Right atrium auricular region (tissue), 2 donors: ENCODE results near the gene PDE4D. TPM values are rescaled to one million over a fixed set of nuclear protein-coding genes. Genes with fewer than 3 reads are reported as not detected.

Experiments used
- DNase-seq: peaks from one replicate; pipeline ENCODE4 v3.0.0-alpha.2; 2019; ENCODE audit warnings: low spot score
- H3K27ac ChIP-seq, 2 donors: fragments of 200-600 bp; sonication (generic); 1 replicate in 1 of 2; 2 replicates in 1 of 2; pipeline ENCODE4 v1.5.1; 2016 to 2019
- H3K27me3 ChIP-seq, 2 donors: fragments of 200-600 bp; sonication (generic); one replicate each; pipeline versions ENCODE4 v1.5.1 to v1.6.0; 2017 to 2019
- H3K36me3 ChIP-seq: fragments of 200-600 bp; sonication (generic); one replicate; pipeline ENCODE4 v1.5.1; 2016
- H3K4me1 ChIP-seq, 2 donors: fragments of 200-600 bp; sonication (generic); one replicate each; pipeline versions ENCODE4 v1.5.1 to v1.6.0; 2017 to 2019
- H3K4me3 ChIP-seq, 2 donors: fragments of 200-600 bp; sonication (generic); 1 replicate in 1 of 2; 2 replicates in 1 of 2; pipeline ENCODE4 v1.5.1; 2017 to 2019; ENCODE audit warnings: mild to moderate bottlenecking in 1 of 2, moderate library complexity in 1 of 2
- H3K9me3 ChIP-seq, 2 donors: fragments of 200-600 bp; sonication (generic); one replicate each; pipeline ENCODE4 v1.5.1; 2019
- CTCF ChIP-seq, 2 donors: fragments of 200-600 bp; sonication (generic); IDR thresholded peaks; one replicate each; pipeline ENCODE4 v1.5.1; 2019; ENCODE audit warnings: antibody characterized with exemption in 2 of 2
- total RNA-seq, 2 donors: library from RNA; depleted of rRNA; stranded (reverse); fragments of >200 nt; gene quantifications; one replicate each; pipeline ENCODE4 v1.1.0, GENCODE V29; 2016

Gene PDE4D
- total RNA-seq, 2 donors from 2014 or later, result 43.3 to 44.0 TPM

DNA sequence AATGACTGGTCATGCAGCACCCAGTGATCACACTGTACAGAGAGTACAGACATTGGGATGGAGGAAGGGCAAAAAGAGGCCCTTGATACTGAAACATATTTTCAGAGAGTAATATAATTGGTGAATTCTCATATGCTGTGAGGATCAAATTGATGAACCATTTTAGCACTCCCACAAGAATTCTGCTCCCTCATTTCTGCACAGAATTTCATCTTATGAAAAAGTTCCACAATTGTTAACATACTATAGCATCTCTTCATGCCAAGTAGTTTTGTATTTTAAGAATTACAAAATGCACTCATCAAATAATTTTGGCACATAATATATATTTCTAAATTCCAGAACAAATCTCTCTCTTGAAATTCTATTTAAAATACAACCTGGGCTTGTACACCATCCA lies 351.2 kb downstream of the PDE4D start:
- Histone ChIP-seq H3K4me3 (no peak overlapping the region), H3K27ac (no peak overlapping the region), H3K9me3 (no peaks in the 10 kb centered on the region), H3K36me3 (no peaks in the 10 kb centered on the region), H3K4me1 (peaks cover 0 to 18% of the 10 kb centered on the region in 2 donors), H3K27me3 (no peaks in the 10 kb centered on the region)
- no peak for TF ChIP-seq CTCF (IDR thresholded peaks at IDR 0.05)
- DNase-seq, result no peak

GRCh38 chr5:59540366-59540765 lies 353.2 kb downstream of the PDE4D start:
- Histone ChIP-seq H3K27me3 (no peaks in the 10 kb centered on the region), H3K9me3 (no peaks in the 10 kb centered on the region), H3K4me1 (peaks cover 0 to 18% of the 10 kb centered on the region in 2 donors), H3K36me3 (no peaks in the 10 kb centered on the region), H3K27ac (no peak overlapping the region), H3K4me3 (no peak overlapping the region)
- no peak for DNase-seq
- no peak for TF ChIP-seq CTCF (IDR thresholded peaks at IDR 0.05)

- H3K36me3 ChIP-seq, result no peaks in the 10 kb centered on the region
- no peaks in the 10 kb centered on the region for H3K9me3 ChIP-seq
- no peaks in the 10 kb centered on the region for H3K27me3 ChIP-seq
- H3K4me3 ChIP-seq, result no peak overlapping the region
- H3K27ac ChIP-seq, result no peak overlapping the region
- no peak for DNase-seq
- peaks cover 0 to 11% of the 10 kb centered on the region in 2 donors for H3K4me1 ChIP-seq
- TF ChIP-seq CTCF (IDR thresholded peaks at IDR 0.05), result no peak
Observed at GRCh38 chr5:59538750-59539121, 354.8 kb downstream of the PDE4D start.

- no peak overlapping the region for H3K27ac ChIP-seq
Observed at GRCh38 chr5:59537961-59538749, 355.4 kb downstream of the PDE4D start.

DNA sequence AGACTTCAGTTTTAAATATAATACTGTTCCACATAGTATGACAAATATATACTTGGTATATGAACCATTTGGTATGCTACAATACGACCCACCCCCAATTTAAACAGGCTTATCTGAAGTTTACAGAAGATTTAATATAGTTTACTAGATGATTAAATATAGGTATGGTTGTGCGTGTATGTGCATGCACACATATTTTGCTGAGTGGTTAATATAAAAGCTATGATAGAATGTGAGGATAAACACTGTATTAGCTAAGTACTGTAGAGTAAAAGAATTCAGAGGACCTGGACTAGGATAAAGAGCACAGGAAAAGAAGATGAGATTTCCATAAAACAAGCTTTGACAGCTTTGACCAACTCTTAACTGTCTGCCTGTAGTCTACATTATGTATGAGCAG lies 356.7 kb downstream of the PDE4D start:
- Histone ChIP-seq H3K27me3 (no peaks in the 10 kb centered on the region), H3K9me3 (no peaks in the 10 kb centered on the region), H3K36me3 (no peaks in the 10 kb centered on the region), H3K4me3 (no peak overlapping the region), H3K27ac (no peak overlapping the region), H3K4me1 (no peaks in the 10 kb centered on the region)
- no peak for DNase-seq
- no peak for TF ChIP-seq CTCF (IDR thresholded peaks at IDR 0.05)

More at GRCh38 chr5:59537961-59538749, 355.4 kb downstream of the PDE4D start:
- Histone ChIP-seq H3K36me3 (no peaks in the 10 kb centered on the region), H3K27me3 (no peaks in the 10 kb centered on the region), H3K9me3 (no peaks in the 10 kb centered on the region), H3K4me1 (peaks cover 0 to 5% of the 10 kb centered on the region in 2 donors), H3K4me3 (no peak overlapping the region)
- no peak for DNase-seq
- TF ChIP-seq CTCF (IDR thresholded peaks at IDR 0.05), result no peak

DNA sequence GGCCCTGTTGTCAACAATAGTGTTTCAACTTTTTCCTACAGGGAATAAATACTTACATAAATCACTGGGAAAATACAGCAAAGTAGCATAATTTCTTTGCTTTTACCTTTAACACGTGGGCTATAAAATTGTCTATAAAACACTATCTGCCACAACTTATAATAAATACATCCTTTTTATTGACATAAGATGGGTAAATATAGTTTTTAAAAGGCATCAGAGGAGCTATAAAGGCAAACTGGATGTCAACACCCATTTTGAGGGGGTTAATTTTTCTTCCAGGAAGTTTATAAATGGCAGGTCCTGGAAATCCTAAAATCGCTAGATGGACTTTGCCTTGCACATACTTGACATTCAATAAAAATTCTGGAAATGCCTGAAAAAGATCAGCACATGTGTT lies 358.0 kb downstream of the PDE4D start:
- H3K27ac ChIP-seq, result no peak overlapping the region
- no peaks in the 10 kb centered on the region for H3K4me1 ChIP-seq
- H3K27me3 ChIP-seq, result no peaks in the 10 kb centered on the region
- no peak for DNase-seq
- TF ChIP-seq CTCF (IDR thresholded peaks at IDR 0.05), result no peak
- H3K9me3 ChIP-seq, result no peaks in the 10 kb centered on the region
- no peaks in the 10 kb centered on the region for H3K36me3 ChIP-seq
- no peak overlapping the region for H3K4me3 ChIP-seq
